Central memory CD8-positive, alpha-beta T cell (primary cell): ENCODE results near the gene STK40.

Experiments used
- ATAC-seq: fragments of 150-1000 bp; cut with Tn5 transposase; replicated peaks from 2 replicates; pipeline ENCODE4 v1.10.0; 2022; ENCODE audit warnings: mild to moderate bottlenecking, moderate FRiP score, moderate number of reproducible peaks; ENCODE audit not compliant: poor library complexity, severe bottlenecking; ENCODE audit errors: extremely low read depth
- DNase-seq, 2 donors: peaks; one replicate each; pipeline ENCODE4 v3.0.0; 2021; ENCODE audit warnings: low spot score in 2 of 2
- H3K27ac Mint-ChIP-seq: one replicate; pipeline ENCODE4 v1.8.0; 2022; ENCODE audit warnings: low read depth, mild to moderate bottlenecking, moderate library complexity, mixed read lengths
- H3K27me3 Mint-ChIP-seq: one replicate; pipeline ENCODE4 v1.8.0; 2022; ENCODE audit warnings: mixed read lengths
- H3K36me3 Mint-ChIP-seq: one replicate; pipeline ENCODE4 v1.8.0; 2022; ENCODE audit warnings: mild to moderate bottlenecking, moderate library complexity, mixed read lengths; ENCODE audit not compliant: insufficient read depth
- H3K4me1 Mint-ChIP-seq: one replicate; pipeline ENCODE4 v1.8.0; 2022; ENCODE audit warnings: mixed read lengths
- H3K4me3 Mint-ChIP-seq: one replicate; pipeline ENCODE4 v1.8.0; 2022; ENCODE audit warnings: mild to moderate bottlenecking, moderate library complexity, mixed read lengths
- H3K9me3 Mint-ChIP-seq: one replicate; pipeline ENCODE4 v1.8.0; 2022; ENCODE audit warnings: mixed read lengths

STK40 gene

GRCh38 chr1:36324353-36324703 is 61.4 kb downstream of the STK40 start:
- no peak for ATAC-seq
- peaks cover 26% of the 10 kb centered on the region for H3K4me1 Mint-ChIP-seq
- no peaks in the 10 kb centered on the region for H3K27me3 Mint-ChIP-seq
- H3K4me3 Mint-ChIP-seq: peak overlapping the region; percentile 80
- no peak overlapping the region for H3K27ac Mint-ChIP-seq
- no peaks in the 10 kb centered on the region for H3K9me3 Mint-ChIP-seq
- no peak for DNase-seq
- H3K36me3 Mint-ChIP-seq: no peaks in the 10 kb centered on the region

DNA sequence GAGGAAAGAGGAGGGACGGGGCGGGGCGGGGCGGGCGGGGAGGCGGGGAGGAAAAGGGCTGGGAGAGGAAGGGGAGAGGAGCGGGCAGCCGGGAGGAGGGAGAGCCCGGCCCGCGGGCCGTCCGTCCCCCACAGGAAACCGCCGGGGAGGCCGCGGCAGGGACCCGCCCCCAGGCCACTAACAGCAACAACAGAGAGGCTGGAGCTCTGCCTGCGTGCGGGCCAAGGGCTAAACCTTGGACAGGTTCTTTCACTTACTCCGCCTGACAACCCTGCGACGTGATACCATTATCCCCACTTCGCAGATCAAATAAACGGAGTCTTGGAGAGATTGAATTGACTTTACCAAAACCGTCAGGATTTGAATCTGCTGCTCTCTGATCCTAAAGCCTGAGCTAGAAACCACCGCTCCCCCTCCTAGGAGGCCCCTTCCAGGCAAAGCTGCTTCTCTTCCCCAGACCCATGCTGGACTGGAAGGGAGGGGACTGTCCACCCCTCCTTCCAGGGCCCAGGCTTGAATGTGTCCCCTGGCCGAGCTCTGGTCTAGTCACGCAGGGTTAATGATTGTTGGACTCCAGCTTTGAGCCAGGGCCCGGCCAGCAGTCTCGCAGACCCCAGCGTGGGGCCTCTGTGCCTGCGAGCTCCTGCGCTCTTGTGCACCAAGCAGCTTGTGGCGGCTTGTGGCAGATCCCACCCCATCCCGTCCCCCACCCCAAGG is 61.9 kb downstream of the STK40 start, which contains the start of gene EVA1B:
TSS of gene EVA1B (minus strand) at position 10 of the 717 bp plus-strand sequence. CDS start 608 bp downstream, outside the sequence.
- ATAC-seq (peak; percentile 33), DNase-seq (no peak)
- no peaks in the 10 kb centered on the region for H3K36me3 Mint-ChIP-seq
- no peak within 1 kb of the TSS for H3K27ac Mint-ChIP-seq
- no peaks in the 10 kb centered on the region for H3K9me3 Mint-ChIP-seq
- no peaks in the 10 kb centered on the region for H3K27me3 Mint-ChIP-seq
- H3K4me1 Mint-ChIP-seq: peaks cover 26% of the 10 kb centered on the region
- H3K4me3 Mint-ChIP-seq: peak within 1 kb of the TSS; percentile 80

- DNase-seq: no peak
- H3K4me1 Mint-ChIP-seq: peaks cover 26% of the 10 kb centered on the region
- H3K4me3 Mint-ChIP-seq: peak overlapping the region; percentile 80
- H3K36me3 Mint-ChIP-seq: peaks cover 1% of the 10 kb centered on the region
- peak; percentile 65 for ATAC-seq
- no peak overlapping the region for H3K27ac Mint-ChIP-seq
- no peaks in the 10 kb centered on the region for H3K9me3 Mint-ChIP-seq
- H3K27me3 Mint-ChIP-seq: no peaks in the 10 kb centered on the region
Observed at GRCh38 chr1:36322786-36323635, 62.7 kb downstream of the STK40 start.

DNA sequence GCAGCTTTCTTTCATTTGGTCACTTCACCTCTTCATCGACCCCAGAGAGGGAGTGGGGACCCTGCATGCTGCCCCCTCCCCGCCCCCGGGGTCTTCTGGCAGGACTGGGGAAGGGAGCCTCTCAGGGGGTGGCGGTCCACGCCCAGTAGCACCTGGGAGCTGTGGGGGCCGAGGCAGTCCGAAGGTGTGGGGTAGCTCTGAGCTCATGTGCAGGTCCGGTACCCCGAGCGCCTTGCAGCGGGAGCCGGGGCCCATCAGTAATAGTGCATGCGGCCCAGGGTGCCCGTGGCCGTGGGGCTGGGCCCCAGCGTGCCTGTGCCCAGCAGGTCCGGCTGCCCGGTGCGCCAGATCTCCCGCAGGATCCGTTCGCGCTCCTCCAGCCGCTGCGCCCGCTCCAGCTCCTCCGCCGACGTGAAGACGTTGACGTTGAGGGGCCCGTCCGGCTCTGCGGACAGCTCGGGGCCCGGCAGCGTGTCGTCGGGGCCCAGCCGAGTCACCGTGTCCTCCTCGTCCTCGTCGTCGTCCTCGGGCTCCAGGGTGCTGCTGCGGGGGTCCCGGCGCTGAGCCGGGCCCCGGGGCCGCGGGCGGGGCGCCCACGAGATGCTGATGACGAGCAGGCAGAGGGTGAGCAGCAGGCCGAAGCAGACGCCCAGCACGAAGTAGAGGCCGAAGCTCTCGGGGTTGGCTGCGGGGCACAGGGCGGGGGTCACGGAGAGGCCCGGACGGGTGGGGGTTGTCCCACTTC is 63.5 kb downstream of the STK40 start:
- Mint-ChIP-seq H3K27ac (no peak overlapping the region), H3K27me3 (no peaks in the 10 kb centered on the region), H3K4me1 (peaks cover 26% of the 10 kb centered on the region), H3K9me3 (no peaks in the 10 kb centered on the region), H3K36me3 (peaks cover 1% of the 10 kb centered on the region), H3K4me3 (peak overlapping the region; percentile 64)
- DNase-seq (no peak), ATAC-seq (no peak)

DNA sequence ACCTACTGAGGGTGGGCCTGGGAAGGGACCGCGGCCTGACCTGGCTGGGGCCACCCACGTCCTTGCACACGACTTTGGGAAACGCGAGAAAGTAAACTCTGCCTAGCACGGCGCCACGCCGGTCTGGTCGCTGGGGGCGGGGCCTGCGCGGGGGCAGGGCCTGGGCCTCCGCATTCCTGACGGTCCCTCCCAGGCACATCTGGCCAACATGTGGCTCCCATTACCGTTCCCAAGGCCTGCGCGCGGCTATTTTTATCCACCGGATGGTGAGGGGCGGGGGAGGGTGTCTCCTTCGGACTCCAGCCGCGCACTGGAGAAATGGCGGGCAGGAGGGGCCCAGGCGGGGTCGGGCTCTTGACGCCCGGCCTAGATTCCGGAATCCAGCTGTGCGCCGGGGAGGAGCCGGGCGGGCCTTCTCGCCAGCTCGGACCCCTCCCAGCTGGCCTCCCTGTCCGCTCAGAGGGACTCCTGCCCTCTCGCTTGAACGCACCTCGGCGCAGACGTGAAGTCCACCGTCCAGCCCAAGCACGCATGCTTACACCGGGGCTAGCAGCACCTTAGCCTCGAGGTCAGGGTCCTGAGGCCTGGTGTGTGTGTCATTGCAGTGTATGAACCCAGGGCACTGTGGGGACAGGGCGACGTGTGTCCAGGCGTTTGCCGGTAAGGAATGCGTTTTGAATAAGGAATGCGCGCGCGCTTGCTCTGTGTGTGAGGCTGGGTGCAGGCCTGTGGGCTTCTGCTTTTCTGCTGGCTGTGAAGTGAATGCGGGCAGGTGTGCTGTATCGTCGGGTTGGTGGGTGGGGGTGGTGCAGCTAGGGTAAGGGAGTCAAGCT is 64.4 kb downstream of the STK40 start:
- no peak for DNase-seq
- no peak overlapping the region for H3K27ac Mint-ChIP-seq
- no peaks in the 10 kb centered on the region for H3K27me3 Mint-ChIP-seq
- peaks cover 20% of the 10 kb centered on the region for H3K4me1 Mint-ChIP-seq
- peak overlapping the region; percentile 72 for H3K4me3 Mint-ChIP-seq
- peaks cover 1% of the 10 kb centered on the region for H3K36me3 Mint-ChIP-seq
- H3K9me3 Mint-ChIP-seq: no peaks in the 10 kb centered on the region
- peak; percentile 15 for ATAC-seq

- Mint-ChIP-seq H3K27ac (peak overlapping the region; percentile 23), H3K4me1 (peaks cover 18% of the 10 kb centered on the region), H3K4me3 (peak overlapping the region; percentile 72), H3K36me3 (peaks cover 1% of the 10 kb centered on the region), H3K9me3 (no peaks in the 10 kb centered on the region), H3K27me3 (no peaks in the 10 kb centered on the region)
- DNase-seq (no peak), ATAC-seq (no peak)
Observed at GRCh38 chr1:36320767-36321118, 65.0 kb downstream of the STK40 start.

DNA sequence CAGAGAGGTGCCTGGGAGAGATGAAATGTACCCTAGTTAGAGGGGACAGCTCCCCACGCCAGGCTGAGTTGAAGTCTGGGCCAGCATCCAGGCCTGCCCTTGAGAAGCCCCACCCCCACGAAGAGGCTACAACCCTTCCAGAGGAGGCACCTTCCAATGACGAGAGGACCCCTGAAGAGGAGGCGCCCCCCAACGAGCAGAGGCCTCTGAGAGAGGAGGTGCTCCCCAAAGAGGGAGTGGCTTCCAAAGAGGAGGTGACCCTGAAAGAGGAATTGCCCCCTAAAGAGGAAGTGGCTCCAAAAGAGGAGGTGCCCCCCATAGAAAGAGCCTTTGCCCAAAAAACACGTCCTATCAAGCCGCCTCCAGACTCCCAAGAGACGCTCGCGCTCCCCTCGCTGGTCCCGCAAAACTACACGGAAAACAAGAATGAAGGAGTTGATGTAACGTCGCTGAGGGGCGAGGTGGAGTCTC is 65.4 kb downstream of the STK40 start:
- DNase-seq (no peak), ATAC-seq (no peak)
- H3K27me3 Mint-ChIP-seq: no peaks in the 10 kb centered on the region
- H3K36me3 Mint-ChIP-seq: peaks cover 1% of the 10 kb centered on the region
- peaks cover 18% of the 10 kb centered on the region for H3K4me1 Mint-ChIP-seq
- H3K27ac Mint-ChIP-seq: peak overlapping the region; percentile 23
- no peaks in the 10 kb centered on the region for H3K9me3 Mint-ChIP-seq
- H3K4me3 Mint-ChIP-seq: peak overlapping the region; percentile 72

- peaks cover 10% of the 10 kb centered on the region for H3K4me1 Mint-ChIP-seq
- no peak for ATAC-seq
- H3K4me3 Mint-ChIP-seq: no peak overlapping the region
- no peak for DNase-seq
- H3K9me3 Mint-ChIP-seq: no peaks in the 10 kb centered on the region
- peaks cover 10% of the 10 kb centered on the region for H3K36me3 Mint-ChIP-seq
- H3K27ac Mint-ChIP-seq: no peak overlapping the region
- no peaks in the 10 kb centered on the region for H3K27me3 Mint-ChIP-seq
Observed at GRCh38 chr1:36309397-36309796, 76.3 kb downstream of the STK40 start.

- Mint-ChIP-seq H3K4me3 (peak overlapping the region; percentile 91), H3K9me3 (no peaks in the 10 kb centered on the region), H3K36me3 (peaks cover 21% of the 10 kb centered on the region), H3K27me3 (no peaks in the 10 kb centered on the region), H3K27ac (peak overlapping the region; percentile 87), H3K4me1 (peaks cover 10% of the 10 kb centered on the region)
- no peak for DNase-seq
- ATAC-seq: no peak
Observed at GRCh38 chr1:36307601-36308330, 78.0 kb downstream of the STK40 start.

DNA sequence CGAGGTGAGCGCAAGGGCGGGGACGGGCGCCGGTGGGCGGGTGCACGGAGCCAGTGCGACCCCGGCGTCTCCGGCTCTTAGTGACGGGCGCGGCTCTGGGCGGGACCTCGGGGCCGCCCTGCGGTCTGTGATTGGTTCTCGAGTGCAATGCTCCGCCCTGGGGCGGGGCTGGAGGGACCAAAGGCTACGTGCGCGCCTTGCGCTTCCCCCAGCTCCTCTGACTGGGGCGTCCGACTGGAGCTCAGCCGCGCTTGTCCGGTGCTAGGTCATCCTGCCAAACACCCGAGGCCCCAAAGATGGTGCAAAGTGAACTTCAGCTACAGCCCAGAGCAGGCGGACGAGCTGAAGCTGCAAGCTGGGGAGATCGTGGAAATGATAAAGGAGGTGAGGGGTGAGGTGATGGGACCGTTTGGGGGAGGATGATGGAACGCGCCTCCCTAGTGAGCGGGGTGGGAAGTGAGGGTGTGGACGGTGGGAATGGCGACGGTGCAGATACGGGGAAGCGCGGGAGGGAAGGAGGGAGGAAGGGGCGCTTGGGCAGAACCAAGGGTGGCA is 78.7 kb downstream of the STK40 start:
- peaks cover 10% of the 10 kb centered on the region for H3K4me1 Mint-ChIP-seq
- H3K27me3 Mint-ChIP-seq: no peaks in the 10 kb centered on the region
- peaks cover 29% of the 10 kb centered on the region for H3K36me3 Mint-ChIP-seq
- H3K4me3 Mint-ChIP-seq: peak overlapping the region; percentile 91
- H3K9me3 Mint-ChIP-seq: no peaks in the 10 kb centered on the region
- DNase-seq: peak; percentile 92 to 93
- peak; percentile 99 for ATAC-seq
- peak overlapping the region; percentile 87 for H3K27ac Mint-ChIP-seq

GRCh38 chr1:36306210-36306901 is 79.4 kb downstream of the STK40 start, which contains the start of gene SH3D21:
SH3D21 (plus strand) TSS chr1:36306368; CDS start chr1:36306421, 53 bp downstream.
- Mint-ChIP-seq H3K27ac (peak within 1 kb of the TSS; percentile 87), H3K36me3 (peaks cover 32% of the 10 kb centered on the region)

More at GRCh38 chr1:36306210-36306901, 79.4 kb downstream of the STK40 start, which contains the start of gene SH3D21:
- ATAC-seq: peak; percentile 42
- no peaks in the 10 kb centered on the region for H3K27me3 Mint-ChIP-seq
- peak within 1 kb of the TSS; percentile 91 for H3K4me3 Mint-ChIP-seq
- H3K4me1 Mint-ChIP-seq: peaks cover 10% of the 10 kb centered on the region
- no peak for DNase-seq
- no peaks in the 10 kb centered on the region for H3K9me3 Mint-ChIP-seq
